Suppressor macrophage (primary cell): ENCODE data around the gene ZNF780B.
"Not testable (repeated sequence)": the region's sequence is repeated elsewhere in the genome, so short reads cannot be mapped to it uniquely, and the experiment has no call there.

Experiments
- DNase-seq, 4 experiments: peaks; one replicate each; pipeline ENCODE4 v3.0.0-alpha.2; 2020 to 2022
- total RNA-seq, 17 experiments: gene quantifications; one replicate each; lab custom pipeline; 2026; ENCODE audit warnings: mixed read lengths in 6 of 17, inconsistent platforms in 3 of 17; lab: John Stamatoyannopoulos, UW

ZNF780B gene
- total RNA-seq: 2.7 to 28.3 (median 14.5) reads per million in 17 experiments

DNA sequence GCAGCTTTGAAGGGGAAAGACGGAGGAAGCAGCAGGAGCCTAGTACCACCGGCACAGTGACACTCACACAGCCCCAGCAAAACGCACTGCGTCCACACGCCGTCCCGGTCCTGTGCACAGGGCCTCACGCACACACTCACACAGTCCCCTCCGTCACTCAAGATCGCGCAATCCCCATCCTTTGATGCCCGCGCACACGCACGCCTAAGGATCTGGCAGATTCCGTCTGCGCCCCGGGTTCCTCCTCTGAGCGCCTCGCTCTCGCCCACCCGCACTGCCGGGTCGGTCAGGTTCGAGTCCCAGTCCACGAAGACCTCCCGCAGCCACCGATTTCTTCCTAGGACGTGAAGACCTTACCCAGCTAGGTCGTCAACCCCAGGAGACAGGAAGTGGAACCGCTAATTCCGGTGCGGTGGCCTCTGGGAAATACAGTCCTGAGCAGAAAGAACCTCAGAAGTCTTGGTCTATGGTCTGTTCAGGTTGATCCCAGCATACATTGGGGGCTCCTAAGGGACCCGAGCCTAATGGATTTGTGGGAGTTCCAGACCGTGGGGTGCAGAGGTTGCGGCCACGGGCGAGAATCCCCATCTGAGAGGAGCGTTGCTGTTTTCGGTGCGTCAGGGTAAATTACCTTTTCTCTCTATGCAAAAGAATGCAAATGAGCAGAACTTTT is at the start of gene ZNF780B:
Gene ZNF780B, minus strand, starts transcription at position 400 of the 673 bp plus-strand sequence. CDS start 5,899 bp downstream, outside the sequence.
- DNase-seq: peak; percentile 53 to 72 (median 68)

DNA sequence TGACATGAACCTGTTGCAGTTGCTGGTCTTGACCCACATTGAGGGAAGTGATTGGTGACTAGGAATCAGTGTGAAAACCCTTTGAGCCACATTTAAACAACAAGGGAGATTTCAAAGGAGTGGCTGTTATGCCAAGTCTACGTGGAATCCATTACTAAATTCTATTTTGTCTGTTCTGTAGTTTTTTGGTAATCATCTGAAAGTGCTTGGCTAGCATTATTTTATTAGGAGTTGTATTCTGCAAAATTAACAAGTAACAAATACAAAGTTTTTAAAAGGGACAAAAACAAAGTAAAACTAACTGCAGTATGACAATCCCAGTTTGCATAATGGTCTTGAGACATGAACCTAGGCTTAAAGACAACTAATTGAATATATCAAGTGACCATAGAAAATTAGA is 48.7 kb upstream of the ZNF780B start:
- no peak for DNase-seq

DNA sequence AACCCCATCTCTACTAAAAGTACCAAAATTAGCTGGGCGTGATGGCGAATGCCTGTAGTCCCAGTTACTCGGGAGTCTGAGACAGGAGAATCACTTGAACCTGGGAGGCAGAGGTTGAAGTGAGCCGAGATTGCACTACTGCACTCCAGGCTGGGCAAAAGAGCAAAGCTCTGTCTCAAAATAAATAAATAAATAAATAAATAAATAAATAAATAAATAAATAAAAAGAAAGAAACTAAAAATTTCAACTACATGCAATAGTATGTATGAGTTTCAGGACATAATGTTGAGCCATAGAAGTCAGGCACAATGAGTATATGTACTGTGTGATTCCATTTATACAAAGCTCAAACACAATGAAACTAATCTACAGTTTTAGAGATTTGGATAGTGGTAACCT is 47.6 kb upstream of the ZNF780B start:
- DNase-seq: no peak

DNA sequence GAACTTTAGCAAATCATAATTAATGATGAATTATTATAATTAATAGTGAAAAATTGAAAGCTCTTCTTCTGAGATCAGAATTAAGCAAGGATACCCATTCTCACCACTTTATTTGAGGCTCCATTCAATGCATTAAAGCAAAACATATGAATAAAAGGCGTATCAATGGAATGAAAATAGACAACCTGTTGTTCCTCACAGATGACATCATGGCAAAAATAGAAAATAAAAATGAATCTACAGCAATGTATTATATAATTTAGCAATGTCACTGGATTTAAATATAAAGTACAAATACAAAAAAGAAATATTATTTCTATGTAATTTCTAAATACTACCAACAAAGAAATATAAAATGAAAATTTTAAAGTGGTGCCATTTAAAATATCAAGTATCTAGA is 45.8 kb upstream of the ZNF780B start:
- DNase-seq: no peak

DNA sequence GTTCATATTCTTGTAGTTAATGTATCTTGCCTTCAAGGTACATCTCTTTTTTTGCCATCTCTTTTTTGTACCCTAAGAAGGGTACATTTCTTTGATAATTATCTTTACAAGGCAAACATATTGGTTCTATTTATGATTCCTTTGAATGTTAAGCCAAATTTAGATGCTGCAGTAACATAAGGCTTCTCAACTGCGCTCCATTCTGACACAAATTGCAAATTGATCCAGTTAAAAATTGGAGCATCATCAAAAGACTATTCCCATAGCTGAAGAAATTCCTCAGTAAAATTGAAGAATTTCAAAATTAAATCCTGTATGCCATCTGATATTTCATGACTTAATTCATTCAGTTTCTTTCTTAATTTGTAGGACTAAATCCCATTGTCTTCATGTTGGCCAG is 37.4 kb upstream of the ZNF780B start:
- DNase-seq: no peak

DNA sequence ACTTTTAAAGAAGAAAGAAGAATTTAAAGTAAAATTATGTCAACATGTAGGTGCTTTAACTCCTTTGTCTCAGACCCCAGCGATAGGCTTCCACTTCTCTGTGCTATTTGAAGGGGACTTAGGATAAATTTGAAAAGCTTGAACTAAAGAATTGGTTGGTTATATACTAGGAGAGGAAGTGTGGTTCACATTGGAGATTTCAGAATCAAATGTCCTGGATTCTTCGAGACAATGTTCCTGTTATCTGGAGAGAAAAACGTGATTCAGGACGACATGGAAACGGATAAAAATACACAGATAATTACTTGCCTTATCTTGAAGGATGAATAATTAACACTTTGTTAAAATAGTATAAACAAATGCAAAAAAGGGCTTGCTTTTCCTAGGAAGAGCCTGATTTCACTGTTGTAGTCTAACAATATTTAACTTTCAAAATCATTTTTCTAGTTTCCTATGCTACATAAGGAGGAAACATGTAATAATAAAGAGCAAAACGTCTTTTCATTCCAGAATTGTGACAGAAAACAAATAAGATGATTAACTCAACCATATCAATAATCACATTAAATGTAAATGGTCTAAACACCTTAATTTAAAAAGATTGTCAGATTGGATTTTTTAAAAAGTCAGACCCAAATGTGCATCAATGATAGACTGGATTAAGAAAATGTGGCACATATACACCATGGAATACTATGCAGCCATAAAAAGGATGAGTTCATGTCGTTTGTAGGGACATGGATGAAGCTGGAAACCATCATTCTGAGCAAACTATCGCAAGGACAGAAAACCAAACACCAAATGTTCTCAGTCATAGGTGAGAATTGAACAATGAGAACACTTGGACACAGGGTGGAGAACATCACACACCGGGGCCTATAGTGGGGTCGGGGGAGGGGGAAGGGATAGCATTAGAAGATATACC is 35.4 kb upstream of the ZNF780B start:
- peak in 3 of 4 experiments; percentile 1 to 20 (median 6) for DNase-seq

DNA sequence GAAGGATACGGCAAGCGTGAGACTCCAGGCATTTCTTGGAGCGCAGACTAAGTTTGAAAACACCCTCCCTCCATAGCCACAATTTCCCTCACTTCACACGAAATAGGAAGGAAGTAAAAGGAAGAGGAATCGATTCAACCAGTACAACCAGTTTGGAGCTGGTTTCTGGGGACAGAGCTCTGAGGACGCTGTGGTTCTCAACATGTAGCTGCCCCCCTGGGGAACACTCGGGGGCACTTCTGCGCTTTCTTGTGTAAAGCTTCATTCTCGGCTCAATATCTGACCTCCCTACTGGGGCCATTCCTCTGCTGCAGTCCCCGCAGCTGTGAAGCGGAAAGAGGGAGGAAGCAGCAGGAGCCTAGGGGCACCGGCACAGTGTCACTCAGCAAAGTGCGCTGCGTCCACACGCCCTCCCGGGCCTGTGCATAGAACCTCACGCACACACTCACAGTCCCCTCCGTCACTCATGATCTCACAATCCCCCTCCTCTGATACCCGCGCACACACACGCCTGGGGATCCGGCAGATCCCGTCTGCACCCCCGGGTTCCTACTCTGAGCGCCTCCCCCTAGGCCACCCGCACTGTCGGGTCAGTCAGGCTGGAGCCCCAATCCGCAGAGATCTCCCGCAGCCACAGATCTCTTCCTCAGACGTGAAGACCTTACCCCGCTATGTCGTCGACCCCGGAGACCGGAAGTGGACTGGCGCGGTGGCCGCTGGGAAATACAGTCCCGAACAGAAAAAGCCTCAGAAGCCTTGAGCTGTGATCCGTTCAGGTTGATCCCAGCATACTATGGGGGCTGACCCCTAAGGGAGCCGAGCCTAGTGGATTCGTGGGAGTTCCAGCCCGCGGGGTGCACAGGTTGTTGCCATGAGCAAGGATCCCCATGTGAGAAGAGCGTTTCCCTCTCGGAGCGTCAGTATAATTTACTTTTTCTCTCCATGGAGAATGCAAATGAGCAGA is 34.5 kb upstream of the ZNF780B start, which contains the start of gene ZNF780A:
Gene ZNF780A, minus strand, starts transcription at position 703 of the 964 bp plus-strand sequence. CDS start 6,190 bp downstream, outside the sequence.
- peak; percentile 62 to 81 (median 76) for DNase-seq

DNA sequence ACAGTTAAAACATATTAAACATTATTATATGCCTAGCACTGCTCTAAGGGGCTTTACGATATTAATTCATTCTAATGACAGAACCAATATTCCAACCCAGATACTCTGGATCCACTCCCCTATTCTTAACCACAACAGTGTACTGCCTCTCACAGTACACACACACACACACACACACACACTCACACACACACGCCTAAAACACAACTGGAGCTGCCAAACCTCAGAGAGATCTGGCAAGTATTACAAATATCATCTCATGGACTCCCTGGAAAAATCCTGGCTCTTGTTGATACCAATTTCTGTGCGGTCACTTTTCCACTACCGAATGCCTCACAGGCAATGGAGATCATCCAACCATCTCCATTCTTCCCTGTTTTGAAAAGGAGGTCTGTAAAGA is 33.4 kb upstream of the ZNF780B start:
- DNase-seq: no peak

DNA sequence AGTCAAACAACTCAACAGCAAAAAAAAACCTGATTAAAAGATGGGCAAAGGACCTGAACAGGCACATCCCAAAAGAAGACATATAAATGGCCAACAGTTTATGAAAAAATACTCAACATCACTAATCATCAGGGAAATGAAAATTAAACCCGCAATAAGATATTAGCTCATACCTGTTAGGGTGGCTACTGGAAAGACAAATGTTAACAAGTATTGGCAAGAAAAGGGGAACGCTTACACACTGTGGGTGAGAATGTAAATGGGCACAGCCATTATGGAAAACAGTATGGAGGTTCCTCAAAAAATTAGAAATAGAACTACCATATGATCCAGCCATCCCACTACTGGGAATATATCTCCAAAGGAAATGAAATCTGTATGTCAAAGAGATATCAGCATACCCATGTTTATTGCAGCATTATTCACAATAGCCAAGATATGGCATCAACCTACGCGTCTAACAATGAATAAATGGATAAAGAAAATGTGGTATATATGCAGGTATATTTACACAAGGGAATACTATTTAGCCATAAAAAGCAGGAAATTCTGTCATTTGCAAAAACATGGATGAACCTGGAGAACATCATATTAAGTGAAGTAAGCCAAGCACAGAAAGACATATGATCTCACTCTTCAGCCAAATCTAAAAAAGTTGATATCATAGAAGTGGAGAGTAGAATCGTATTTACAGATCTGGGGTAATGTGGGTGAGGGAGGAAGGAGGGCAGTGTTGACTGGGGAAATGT is 32.4 kb upstream of the ZNF780B start:
- DNase-seq: no peak

DNA sequence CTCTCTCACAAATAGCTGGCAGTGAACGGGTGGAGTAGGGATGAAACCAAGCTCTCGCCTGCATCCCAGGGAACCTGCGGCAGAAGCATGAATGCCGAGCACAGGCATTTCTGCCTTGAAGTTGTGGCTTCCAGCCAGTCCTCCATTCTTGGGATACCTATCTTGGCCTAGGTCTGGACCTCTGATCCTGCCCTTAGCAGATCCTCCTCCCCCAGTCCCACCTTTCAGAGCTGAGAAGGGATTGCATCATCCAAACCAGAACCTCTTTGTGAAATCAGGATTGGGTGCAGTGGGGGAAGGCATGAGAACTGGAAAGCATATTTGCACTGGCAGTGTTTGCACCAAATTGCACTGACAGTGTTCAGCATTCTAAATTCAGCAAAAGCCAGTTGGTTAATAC is 28.9 kb upstream of the ZNF780B start:
- DNase-seq: no peak

DNA sequence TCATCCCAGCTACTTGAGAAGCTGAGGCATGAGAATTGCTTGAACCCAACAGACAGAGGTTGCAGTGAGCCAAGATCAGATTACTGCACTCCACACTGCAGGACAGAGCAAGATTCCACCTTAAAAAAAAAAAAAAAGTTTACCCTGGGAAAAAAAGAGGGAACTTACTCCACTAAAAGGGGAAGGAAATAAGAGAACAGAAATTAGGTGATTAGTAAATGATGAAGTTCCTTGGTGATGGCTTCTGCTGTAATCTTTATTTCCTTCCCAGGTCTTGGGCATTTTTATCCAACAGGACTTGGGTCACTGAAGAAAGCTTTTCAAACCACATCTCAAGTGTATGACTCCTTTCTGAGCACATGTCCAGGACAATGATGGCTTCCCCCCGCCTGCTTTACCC is 25.4 kb upstream of the ZNF780B start:
- peak in 3 of 4 experiments; percentile 2 to 61 (median 47) for DNase-seq

DNA sequence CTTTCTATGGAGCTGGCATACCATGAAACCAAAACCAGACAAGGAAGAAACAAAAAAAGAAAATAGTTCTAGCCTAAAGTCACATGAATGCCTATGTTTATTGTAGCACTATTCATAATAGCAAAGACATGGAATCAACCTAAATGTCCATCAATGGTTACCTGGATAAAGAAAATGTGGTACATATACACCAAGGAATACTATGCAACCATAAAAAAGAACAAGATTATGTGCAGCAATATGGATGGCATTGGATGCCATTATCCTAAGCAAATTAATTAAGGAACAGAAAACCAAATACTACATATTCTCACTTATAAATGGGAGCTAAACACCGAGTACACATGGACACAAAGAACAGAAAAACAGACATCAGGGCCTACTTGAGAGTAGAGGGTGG is 24.3 kb upstream of the ZNF780B start:
- DNase-seq: no peak

DNA sequence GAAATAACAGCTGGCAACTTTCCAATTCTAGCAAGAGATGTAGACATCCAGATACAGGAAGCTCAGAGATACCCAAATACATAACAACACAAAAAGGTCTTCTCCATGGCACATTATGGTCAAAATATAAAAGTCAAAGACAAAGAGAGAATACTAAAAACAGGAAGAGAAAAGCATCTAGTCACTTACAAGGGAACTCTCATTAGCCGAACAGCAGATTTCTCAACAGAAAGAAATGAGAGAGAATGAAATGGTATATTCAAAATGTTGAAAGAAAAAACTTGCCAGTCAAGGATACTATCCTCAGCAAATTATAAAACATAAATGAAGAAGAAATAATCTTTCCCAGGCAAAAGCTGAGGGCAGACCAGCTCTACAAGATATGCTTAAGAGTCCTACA is 22.3 kb upstream of the ZNF780B start:
- peak in 2 of 4 experiments; percentile 6 to 19 for DNase-seq

DNA sequence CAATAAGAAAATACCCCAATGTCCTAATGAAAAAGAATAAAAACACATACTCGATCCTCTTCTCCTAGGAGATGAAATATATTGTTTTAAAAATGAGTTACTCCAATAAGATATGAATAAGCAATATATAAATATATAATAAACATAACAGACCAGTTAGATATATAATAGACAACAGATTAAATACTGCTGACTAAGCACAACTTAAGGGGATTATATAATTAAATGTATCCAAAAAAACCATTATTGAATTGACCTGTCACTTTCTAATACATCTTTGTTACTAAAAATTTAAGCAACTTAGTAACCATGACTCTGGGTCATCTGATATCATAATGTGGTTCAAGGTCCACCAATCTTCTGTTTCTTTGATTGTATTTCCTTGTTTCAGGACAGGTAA is 14.0 kb upstream of the ZNF780B start:
- DNase-seq: no peak

DNA sequence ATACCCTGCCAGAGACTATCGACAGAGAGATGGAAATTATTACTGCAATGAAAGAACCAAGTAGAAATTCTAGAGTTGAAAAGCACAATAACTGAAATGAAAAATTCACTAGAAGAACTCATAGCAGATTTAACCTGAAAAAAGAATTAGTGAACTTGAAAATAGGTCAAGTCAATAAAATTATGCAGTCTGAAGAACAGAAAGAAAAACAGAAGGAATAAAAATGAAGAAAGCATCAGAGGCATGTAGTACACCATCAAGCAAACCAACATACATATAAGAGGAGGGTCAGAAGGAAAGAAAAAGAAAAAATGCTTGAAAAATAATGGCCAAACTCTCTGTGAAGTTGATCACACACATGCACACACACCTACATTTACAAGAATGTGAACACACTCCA is 3.6 kb upstream of the ZNF780B start:
- DNase-seq: no peak

DNA sequence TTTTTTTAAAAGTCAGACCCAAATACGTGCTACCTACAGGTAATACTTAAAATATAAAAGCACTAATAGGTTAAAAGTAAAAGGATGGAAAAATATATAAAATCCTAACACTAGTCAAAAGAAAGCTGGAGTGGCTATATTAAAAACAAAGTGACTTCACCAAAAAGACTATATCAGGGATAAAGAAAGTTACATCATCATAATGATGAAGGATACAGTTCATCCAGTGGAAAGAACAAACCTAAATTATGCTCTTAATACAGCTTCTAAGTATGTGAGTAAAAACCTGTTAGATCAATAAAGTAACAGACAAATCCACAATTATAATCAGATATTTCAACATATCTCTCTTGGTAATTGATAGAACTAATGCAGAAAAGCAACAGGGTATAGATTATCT is 1.1 kb upstream of the ZNF780B start:
- no peak for DNase-seq

DNA sequence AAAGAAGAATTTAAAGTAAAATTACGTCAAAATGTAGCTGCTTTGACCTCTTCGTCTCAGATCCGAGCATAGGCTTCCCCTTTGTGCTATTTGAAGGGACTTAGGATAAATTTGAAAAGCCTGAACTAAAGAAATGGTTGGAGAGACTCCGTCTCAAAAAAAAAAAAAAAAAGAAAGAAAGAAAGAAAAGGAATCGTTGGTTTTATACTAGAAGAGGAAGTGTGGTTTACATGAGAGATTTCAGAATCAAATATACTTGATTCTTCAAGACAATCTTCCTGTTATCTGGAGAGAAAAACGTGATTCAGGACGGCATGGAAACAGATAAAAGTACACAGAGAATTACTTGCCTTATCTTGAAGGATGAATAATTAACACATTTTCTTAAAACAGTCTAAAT is 474 bp upstream of the ZNF780B start:
- peak in 1 of 4 experiments; percentile 3 for DNase-seq

DNA sequence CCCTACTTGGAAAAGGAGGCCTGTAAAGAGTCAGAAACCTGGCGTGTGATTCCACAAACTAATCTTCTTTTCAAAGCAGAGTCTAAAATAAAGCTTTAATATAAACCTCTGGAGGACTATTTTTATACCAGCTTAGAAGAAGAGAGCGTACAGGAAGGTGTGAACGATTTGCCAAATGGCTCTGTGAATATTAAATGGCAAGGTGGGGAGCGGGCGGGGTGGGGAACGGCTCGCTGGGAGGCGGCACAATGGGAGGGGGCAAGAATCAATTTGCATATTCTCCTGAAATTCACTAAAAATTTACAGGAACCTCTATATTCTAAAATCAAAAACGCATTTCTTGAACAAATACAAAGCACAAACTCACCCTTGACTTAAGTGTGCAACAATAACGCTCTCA is 982 bp downstream of the ZNF780B start:
- DNase-seq: no peak

DNA sequence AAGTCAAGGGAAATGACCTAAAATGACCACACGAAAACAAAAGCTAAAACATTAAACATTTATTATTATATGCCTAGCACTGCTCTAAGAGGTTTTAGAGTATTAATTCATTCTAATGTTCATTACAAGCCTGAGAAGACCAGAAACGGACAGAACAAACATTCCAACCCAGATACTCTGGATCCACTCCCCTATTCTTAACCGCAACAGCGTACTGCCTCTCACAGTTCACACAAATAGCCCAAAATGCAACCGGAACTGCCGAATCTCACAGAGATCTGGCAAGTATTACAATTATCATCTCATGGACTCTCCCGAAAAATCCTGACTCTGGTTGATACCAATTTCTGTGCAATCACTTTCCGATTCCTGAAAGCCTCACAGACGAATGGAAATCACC is 1.4 kb downstream of the ZNF780B start:
- no peak for DNase-seq

DNA sequence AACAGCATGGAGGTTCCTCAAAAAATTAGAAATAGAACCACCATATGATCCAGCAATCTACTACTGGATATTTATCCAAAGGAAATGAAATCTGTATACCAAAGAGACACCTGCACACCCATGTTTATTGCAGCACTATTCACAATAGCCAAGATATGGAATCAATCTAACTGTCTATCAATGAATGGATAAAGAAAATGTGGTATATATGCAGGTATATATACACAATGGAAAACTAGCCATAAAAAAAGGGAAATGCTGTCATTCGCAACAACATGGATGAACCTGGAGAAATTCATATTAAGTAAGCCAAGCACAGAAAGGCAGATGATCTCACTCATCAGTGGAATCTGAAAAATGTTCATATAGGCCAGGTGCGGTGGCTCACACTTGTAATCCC is 2.5 kb downstream of the ZNF780B start:
- no peak for DNase-seq

DNA sequence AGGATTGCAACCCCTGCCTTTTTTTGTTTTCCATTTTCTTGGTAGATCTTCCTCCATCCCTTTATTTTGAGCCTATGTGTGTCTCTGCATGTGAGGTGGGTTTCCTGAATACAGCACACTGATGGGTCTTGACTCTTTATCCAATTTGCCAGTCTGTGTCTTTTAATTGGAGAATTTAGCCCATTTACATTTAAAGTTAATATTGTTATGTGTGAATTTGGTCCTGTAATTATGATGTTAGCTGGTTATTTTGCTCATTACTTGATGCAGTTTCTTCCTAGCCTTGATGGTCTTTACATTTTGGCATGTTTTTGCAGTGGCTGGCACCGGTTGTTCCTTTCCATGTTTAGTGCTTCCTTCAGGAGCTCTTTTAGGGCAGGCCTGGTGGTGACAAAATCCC is 14.3 kb downstream of the ZNF780B start:
- not testable (repeated sequence) for DNase-seq

DNA sequence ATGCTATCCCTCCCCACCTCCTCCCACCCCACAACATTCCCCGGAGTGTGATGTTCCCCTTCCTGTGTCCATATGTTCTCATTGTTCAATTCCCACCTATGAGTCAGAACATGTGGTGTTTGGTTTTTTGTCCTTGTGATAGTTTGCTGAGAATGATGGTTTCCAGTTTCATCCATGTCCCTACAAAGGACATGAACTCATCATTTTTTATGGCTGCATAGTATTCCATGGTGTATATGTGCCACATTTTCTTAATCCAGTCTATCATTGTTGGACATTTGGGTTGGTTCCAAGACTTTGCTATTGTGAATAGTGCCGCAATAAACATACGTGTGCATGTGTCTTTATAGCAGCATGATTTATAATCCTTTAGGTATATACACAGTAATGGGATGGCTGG is 18.0 kb downstream of the ZNF780B start:
- DNase-seq: not testable (repeated sequence)
